ENCODE data around the gene DST.

DNA sequence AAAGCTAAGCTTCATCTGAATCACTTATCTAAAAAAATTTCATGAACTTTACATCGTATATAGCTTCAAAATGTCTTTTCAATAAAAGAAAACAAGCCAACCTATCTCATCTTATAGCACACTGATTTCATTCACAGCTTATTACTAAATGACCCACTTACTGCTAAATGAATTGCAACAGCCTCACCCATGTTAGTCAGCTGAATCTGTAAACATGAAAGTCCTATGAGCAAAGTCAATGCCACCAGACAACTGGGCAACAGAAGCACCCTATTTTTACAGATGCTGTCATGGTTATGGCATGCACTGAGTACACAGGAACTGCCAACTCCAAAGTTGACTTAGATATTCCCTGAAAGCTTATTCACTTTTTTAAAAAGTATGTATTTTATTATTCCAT lies 41.2 kb upstream of the DST start:
- TF ChIP-seq CTCF (IDR thresholded peaks at IDR 0.05; ENCODE audit: low read length) (no peak), EZH2 (optimal IDR thresholded peaks at IDR 0.05; ENCODE audit: low read depth, low read length) (no peak), EZH2phosphoT487 (IDR thresholded peaks at IDR 0.05; ENCODE audit: low read length) (no peak)
